Suprapubic skin (tissue), 3 donors: ENCODE data around the gene CRTC2.

Experiments
- CTCF ChIP-seq, 2 donors: fragments of 200-600 bp in 1 of 2; fragments of 450-650 bp in 1 of 2; sonication (generic) in 1 of 2; IDR thresholded peaks; one replicate each; pipeline ENCODE4 v1.5.1; 2016 to 2019; ENCODE audit warnings: antibody characterized with exemption in 2 of 2, mild to moderate bottlenecking in 1 of 2, moderate library complexity in 1 of 2
- POLR2AphosphoS5 ChIP-seq, 3 donors: sonication (generic); formaldehyde crosslinking; IDR thresholded peaks; one replicate each; pipeline ENCODE4 v1.6.1; 2017; ENCODE audit warnings: antibody characterized with exemption in 3 of 3

- TF ChIP-seq CTCF (IDR thresholded peaks at IDR 0.05) = no peak
- TF ChIP-seq POLR2AphosphoS5 (IDR thresholded peaks at IDR 0.05) = no peak
Measured at GRCh38 chr1:153938996-153939395, 19.4 kb downstream of the CRTC2 start.
